H4 (cell line): ENCODE data around the gene CAMTA1. TPM values are rescaled to one million over a fixed set of nuclear protein-coding genes. Genes with fewer than 3 reads are reported as not detected.

Experiments used
- DNase-seq: peaks from one replicate; pipeline ENCODE4 v3.0.0-alpha.2; 2015; ENCODE audit warnings: low spot score
- total RNA-seq: library from RNA; depleted of rRNA; stranded (reverse); fragments of >200 nt; shearing (Covaris generic); gene quantifications from 2 replicates; pipeline ENCODE4 v1.2.3, GENCODE V29; 2014

The CAMTA1 gene
- total RNA-seq, 1 experiment from 2014 or later = 98.2 TPM

- DNase-seq = no peak
Measured at GRCh38 chr1:6979003-6979613, 193.9 kb downstream of the CAMTA1 start.

GRCh38 chr1:6981595-6981994 lies 196.3 kb downstream of the CAMTA1 start:
- no peak for DNase-seq

- no peak for DNase-seq
Measured at GRCh38 chr1:6982443-6982842, 197.2 kb downstream of the CAMTA1 start.

GRCh38 chr1:6982860-6983259 lies 197.6 kb downstream of the CAMTA1 start:
- no peak for DNase-seq

- DNase-seq = no peak
Measured at GRCh38 chr1:6984536-6984935, 199.3 kb downstream of the CAMTA1 start.

GRCh38 chr1:6984986-6985385 lies 199.7 kb downstream of the CAMTA1 start:
- DNase-seq = no peak

- no peak for DNase-seq
Measured at GRCh38 chr1:6985549-6986276, 200.5 kb downstream of the CAMTA1 start.

- no peak for DNase-seq
Measured at GRCh38 chr1:6986281-6986680, 201.0 kb downstream of the CAMTA1 start.

GRCh38 chr1:6987940-6988339 lies 202.7 kb downstream of the CAMTA1 start:
- no peak for DNase-seq

- DNase-seq = no peak
Measured at GRCh38 chr1:6988796-6989195, 203.5 kb downstream of the CAMTA1 start.

- DNase-seq = no peak
Measured at GRCh38 chr1:6989212-6990159, 204.2 kb downstream of the CAMTA1 start.

GRCh38 chr1:6991266-6991665 lies 206.0 kb downstream of the CAMTA1 start:
- DNase-seq = peak; percentile 39

- no peak for DNase-seq
Measured at GRCh38 chr1:6995789-6996188, 210.5 kb downstream of the CAMTA1 start.

- no peak for DNase-seq
Measured at GRCh38 chr1:6996371-6996770, 211.1 kb downstream of the CAMTA1 start.

GRCh38 chr1:6996866-6997265 lies 211.6 kb downstream of the CAMTA1 start:
- no peak for DNase-seq

- peak; percentile 23 for DNase-seq
Measured at GRCh38 chr1:6998267-6998666, 213.0 kb downstream of the CAMTA1 start.

- DNase-seq = no peak
Measured at GRCh38 chr1:6999826-7000225, 214.6 kb downstream of the CAMTA1 start.

GRCh38 chr1:7000720-7001119 lies 215.5 kb downstream of the CAMTA1 start:
- no peak for DNase-seq

GRCh38 chr1:7002728-7003127 lies 217.5 kb downstream of the CAMTA1 start:
- DNase-seq = no peak

- no peak for DNase-seq
Measured at GRCh38 chr1:7003676-7004075, 218.4 kb downstream of the CAMTA1 start.

- DNase-seq = no peak
Measured at GRCh38 chr1:7004181-7004580, 218.9 kb downstream of the CAMTA1 start.

GRCh38 chr1:7005762-7006161 lies 220.5 kb downstream of the CAMTA1 start:
- DNase-seq = no peak
